22Rv1 (cell line): Measurements from ENCODE around the gene ZEB2.

Source experiments
- H3K27ac ChIP-seq: fragments of 450-650 bp; 2 replicates; pipeline ENCODE4 v1.5.1; 2017
- CTCF ChIP-seq: fragments of 450-650 bp; IDR thresholded peaks from 2 replicates; pipeline ENCODE4 v1.5.1; 2017; ENCODE audit warnings: mild to moderate bottlenecking
- ZFX ChIP-seq: fragments of 450-650 bp; IDR thresholded peaks from 2 replicates; pipeline ENCODE4 v1.6.1; 2017; ENCODE audit warnings: antibody characterized with exemption, borderline replicate concordance

ZEB2 gene

GRCh38 chr2:144516981-144517865 is 2.7 kb downstream of the ZEB2 start:
- TF ChIP-seq CTCF: no peak
- TF ChIP-seq ZFX: no peak
- no peak overlapping the region for H3K27ac ChIP-seq

- no peak overlapping the region for H3K27ac ChIP-seq
- TF ChIP-seq ZFX (no peak), CTCF (no peak)
Observed at GRCh38 chr2:144516411-144516980, 3.4 kb downstream of the ZEB2 start.

- no peak overlapping the region for H3K27ac ChIP-seq
- TF ChIP-seq CTCF (no peak), ZFX (no peak)
Observed at GRCh38 chr2:144515696-144516410, 4.1 kb downstream of the ZEB2 start.

- TF ChIP-seq CTCF: no peak
- H3K27ac ChIP-seq: no peak overlapping the region
Observed at GRCh38 chr2:144515099-144515695, 4.7 kb downstream of the ZEB2 start.

- no peak for TF ChIP-seq ZFX
- TF ChIP-seq CTCF: no peak
- H3K27ac ChIP-seq: no peak overlapping the region
Observed at GRCh38 chr2:144514616-144515091, 5.3 kb downstream of the ZEB2 start.

- TF ChIP-seq ZFX (no peak), CTCF (no peak)
- no peak overlapping the region for H3K27ac ChIP-seq
Observed at GRCh38 chr2:144513388-144514101, 6.4 kb downstream of the ZEB2 start.
